Cortex of kidney (tissue), 1 donor: ENCODE measurements around the gene IL1RAP.
"Not testable (repeated sequence)": the region's sequence is repeated elsewhere in the genome, so short reads cannot be mapped to it uniquely, and the experiment has no call there.

Experiments
- DNase-seq: peaks from one replicate; lab custom pipeline; 2025; lab: John Stamatoyannopoulos, UW

IL1RAP gene

DNA sequence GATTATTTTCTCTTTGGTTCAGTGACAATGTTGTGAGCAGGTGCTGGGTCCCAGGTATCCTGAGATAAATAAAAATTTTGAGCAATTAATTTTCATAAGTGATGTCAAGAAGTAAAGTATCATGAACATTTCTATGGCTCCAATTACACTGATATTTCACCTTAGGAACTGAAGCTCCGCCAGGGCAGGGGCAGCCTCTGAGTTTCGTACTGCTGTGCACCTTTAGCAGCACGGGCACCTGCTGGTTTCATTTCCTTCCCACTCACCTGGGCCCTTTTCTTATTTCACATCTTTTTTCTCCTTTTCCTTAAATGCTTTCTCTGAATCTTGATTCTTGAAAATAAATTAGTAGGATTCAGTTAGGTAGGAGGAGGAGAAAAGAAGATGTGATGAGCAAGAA, 1.2 kb upstream of the IL1RAP start:
- DNase-seq = no peak

GRCh38 chr3:190514413-190515153, 698 bp downstream of the IL1RAP start:
- DNase-seq = no peak

DNA sequence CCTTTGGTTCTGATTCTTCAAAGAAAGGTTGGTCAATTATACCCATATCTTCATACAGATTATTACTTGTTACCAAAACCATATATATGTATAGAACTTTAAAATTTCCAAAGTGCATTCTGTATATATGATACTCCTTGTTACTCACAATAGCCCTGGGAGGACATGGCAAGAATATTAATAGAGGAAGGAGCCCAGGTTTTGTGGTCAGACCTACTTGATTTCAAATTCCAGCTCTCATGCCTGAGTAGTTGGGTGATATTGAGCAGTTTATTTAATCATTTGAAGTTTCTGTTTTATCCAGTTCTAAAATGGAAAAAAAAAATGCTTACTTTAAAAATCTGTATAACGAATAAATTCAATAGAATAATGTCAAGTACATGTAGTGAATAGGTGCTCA, 2.5 kb downstream of the IL1RAP start:
- DNase-seq = no peak

- no peak for DNase-seq
Measured at GRCh38 chr3:190517687-190518086, 3.8 kb downstream of the IL1RAP start.

- DNase-seq = not testable (repeated sequence)
Measured at GRCh38 chr3:190518531-190518930, 4.6 kb downstream of the IL1RAP start.

DNA sequence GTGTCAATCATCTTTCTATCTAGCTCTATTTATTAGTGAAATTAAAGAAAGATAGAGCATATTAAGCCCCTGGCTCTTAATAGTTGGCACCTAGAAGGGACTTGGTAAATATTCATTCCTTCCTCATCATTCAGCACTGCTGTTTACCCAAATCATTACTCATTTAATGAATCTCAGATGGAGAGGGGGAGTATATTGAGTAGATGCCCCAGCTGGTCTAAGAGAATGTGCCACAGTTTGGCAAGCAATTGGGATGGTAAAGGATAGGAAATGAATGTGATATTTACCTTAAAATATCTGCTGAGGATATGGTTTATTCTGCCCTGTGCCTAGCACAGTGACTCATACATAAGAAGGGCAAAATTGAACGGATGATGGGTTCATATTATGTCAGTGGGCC, 6.0 kb downstream of the IL1RAP start:
- DNase-seq = no peak

- no peak for DNase-seq
Measured at GRCh38 chr3:190521998-190522397, 8.1 kb downstream of the IL1RAP start.

DNA sequence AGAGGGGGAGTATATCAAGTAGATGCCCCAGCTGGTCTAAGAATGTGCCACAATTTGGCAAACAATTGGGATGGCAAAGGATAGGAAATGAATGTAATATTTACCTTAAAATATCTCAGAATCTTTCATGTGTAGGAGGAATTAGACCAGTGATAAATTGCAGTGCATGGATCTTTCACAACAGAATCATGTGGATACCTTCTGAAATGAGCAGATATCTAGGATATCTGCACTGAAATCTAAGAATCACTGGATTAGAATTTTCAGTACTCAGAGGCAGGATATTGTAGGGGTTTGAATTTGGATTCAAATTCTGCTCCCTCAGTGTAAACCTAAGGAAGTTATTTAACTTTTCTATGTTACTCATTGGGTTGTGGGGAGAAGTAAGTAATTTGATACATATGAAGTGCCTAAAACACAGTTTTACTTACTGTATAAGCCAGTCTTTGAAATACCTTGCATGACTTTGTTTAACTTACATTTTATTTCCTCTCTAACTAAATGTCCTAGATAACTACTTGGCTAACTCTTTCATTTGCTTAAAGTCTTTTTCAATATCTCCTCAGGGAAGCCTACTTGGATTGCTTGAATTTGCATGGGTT, 8.8 kb downstream of the IL1RAP start:
- DNase-seq = no peak

DNA sequence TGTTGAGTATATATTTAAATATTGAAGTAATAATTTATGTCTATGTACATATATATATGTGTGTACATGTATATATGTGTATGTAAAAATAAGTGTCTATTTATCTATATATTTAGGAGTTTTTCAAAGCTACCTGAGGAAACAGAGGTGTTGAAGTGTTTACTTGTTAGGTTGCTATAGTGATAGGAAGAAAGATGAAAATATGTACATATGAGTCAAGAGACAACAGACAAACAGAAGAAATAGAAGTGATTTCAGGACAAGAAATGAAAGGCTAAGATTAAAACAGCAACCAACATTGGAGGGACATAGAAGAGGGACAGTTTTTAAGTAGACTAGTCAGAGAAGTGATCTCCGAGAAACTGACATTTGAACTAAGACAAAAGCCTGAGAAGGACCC, 11.1 kb downstream of the IL1RAP start:
- DNase-seq = no peak

GRCh38 chr3:190525634-190526033, 11.7 kb downstream of the IL1RAP start:
- DNase-seq = no peak

- no peak for DNase-seq
Measured at GRCh38 chr3:190526787-190527762, 13.2 kb downstream of the IL1RAP start.

- no peak for DNase-seq
Measured at GRCh38 chr3:190528706-190529105, 14.8 kb downstream of the IL1RAP start.

GRCh38 chr3:190531406-190531805, 17.5 kb downstream of the IL1RAP start:
- DNase-seq = no peak

DNA sequence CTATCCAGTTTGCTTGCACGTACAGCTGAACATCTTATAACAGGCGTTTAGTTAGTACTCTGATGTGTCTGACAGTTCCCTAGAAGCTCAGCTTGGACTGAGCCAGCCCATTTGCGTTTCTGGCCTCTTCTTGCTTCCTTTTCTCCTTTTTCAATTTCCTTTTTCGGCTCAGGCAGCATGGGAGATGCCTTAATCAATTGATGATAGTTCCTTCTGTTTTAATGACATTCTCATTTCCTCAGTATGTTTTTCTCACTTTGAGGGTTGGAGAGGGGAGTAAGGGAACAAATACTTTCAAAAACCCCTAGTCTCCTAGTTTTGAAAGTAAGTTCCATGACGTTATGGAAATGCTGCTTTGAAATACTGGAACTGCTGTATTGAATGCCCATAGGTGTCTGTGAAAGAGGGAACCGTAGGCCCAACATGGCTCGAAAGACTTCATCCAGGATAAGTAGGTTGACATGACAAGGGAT, 18.9 kb downstream of the IL1RAP start:
- no peak for DNase-seq

DNA sequence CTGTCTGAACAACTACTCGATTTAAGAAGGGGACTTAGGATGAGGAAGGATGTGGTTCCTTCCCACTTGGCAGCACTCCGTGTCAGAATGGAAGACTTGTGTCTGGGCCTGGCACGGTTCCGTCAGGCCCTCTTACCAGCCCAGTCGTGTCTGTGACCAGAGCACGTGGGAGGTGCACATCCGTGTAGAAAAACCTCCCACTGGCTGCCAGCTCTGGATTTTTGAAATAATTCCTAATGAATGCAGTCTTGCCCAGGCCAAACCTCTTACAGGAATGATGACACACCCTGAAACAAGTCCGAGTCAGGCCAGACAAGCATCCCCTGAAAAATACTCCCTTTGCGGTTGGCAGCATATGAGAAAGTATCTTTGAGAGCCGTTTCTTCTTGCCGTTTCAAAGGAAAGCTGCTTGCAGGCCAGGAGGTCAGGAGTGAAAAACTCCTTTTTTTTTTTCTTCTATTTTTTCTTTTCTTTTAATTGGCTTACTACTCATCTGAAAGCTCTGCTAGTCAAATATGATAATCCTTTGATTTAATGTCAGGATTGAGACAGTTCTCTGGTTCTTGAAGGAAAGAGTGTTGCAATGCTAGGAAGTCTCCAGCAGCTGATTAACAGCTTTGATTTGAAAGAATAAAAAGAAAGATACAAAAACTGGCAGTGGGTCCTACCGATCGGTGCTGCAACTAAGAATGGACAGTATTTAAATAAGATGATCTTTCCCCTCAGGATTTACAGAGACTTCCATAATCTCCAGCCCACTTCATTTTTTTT, 19.8 kb downstream of the IL1RAP start:
- no peak for DNase-seq

DNA sequence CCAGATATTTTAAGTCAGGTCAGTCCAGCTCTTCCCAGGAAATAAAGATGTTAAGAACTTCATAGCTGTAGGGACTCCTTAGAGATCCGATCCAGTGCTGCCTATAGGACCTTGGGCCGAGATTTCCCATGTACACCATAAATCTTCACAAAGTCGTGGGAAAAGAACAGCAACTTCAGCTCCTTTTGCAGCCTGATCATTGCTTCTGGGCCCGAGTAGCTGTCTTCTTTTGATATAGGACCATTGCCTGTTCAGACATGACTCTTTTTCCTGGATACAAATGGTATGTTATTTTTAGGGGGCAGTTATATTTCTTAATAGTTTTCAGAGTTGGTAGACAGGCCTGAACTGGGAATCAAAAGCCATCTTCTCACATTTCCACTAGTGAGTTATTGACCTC, 20.5 kb downstream of the IL1RAP start:
- DNase-seq = no peak

- DNase-seq = no peak
Measured at GRCh38 chr3:190534986-190535385, 21.1 kb downstream of the IL1RAP start.

- no peak for DNase-seq
Measured at GRCh38 chr3:190537146-190537545, 23.3 kb downstream of the IL1RAP start.

DNA sequence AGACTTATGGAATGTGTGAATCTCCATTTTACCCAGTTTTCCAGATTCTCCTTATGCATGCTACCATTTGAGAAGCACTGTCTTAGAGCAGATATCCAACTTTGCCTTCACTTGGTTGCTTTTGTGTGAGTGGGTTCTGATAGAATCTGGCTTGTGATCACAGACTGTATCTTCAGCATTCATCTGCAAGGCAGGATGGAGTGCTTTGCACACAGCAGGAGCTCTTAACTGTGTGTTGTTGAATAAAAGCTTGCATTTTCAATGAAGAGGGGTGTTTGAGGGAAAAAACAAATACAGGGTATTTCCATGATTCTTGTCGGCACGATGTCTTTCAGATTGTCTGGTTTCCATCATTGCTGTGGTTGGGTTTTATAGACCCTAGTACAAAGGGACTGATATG, 24.4 kb downstream of the IL1RAP start:
- DNase-seq = no peak

DNA sequence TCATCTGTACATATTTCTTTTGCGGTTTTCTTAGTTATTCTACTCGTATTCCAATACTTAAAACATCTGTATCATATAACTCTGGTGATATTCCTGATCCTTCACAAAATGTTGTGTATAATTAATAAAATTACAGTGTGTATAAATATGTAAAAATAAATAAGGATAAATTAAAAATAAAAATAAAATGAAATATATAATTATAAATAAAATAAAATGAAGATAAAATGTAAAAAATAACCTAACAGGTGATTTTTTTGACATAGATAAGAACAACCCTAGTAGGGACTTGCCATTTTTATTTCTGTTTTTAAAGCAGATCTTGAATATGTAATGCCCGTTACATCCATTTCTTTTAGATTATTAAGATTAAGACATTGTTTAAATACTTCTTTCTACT, 25.6 kb downstream of the IL1RAP start:
- no peak for DNase-seq

DNA sequence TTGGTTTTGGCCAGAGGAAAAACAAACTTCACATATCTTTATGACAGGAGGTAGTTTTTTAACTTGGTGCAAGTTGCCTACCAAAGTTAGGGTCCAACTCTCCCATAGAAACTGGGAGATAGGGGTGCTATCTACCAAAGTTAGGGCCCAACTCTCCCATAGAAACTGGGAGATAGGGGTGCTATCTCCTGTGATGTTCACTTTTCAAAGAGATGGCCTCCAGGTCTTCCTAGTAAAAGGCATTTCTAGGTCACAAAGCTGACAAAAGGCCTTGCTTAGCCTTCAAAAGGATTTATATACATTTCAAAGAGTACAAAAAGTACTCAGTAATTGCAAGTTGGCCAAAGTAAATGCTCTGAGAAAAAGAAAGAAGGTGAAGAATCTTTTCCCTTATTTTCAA, 27.1 kb downstream of the IL1RAP start:
- DNase-seq = no peak

DNA sequence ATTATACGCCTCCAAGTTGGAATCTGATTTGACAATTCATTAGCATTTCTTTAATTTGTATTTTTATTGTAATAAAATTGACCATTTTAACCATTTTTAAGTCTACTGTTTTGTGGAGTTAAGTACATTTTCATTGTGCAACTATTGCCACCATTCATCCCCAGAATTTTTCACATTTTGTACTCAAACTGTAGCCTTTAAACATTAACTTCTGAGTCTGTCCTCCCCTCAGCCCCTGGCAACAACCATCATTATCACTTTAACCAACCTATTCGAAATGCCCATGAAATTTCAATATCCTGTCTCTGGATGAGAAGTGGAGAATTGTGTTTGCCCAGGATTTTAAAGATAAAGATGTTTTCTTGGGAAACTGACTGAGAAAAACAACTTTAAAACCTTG, 27.7 kb downstream of the IL1RAP start:
- no peak for DNase-seq
